NCI-H446 treated with DMSO at 0.1 percent for 48 hours (cell line): ENCODE measurements around the gene LRMDA.

Experiments used
- DNase-seq: peaks from one replicate; lab custom pipeline; 2025; lab: John Stamatoyannopoulos, UW

The LRMDA gene

DNA sequence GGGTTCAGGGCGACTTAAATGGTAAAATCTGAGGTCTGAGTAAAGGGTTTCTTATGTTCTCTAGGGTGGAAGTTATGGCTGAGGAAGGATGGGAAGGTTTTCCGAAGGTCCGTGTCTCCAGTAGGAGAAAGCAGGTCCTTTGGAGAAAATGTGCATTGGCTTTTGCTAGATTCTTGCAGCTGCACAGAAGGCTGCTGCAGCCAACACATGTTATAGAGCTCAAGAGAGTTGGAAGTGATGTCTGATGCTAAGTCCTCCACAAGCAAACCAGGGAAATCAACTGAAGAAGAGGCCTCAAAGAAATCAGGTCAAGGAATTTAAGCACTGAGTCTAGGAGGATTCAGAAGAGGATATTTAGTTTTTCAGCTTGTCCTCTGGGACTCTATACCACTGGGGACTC lies 404.6 kb downstream of the LRMDA start:
- DNase-seq = no peak

DNA sequence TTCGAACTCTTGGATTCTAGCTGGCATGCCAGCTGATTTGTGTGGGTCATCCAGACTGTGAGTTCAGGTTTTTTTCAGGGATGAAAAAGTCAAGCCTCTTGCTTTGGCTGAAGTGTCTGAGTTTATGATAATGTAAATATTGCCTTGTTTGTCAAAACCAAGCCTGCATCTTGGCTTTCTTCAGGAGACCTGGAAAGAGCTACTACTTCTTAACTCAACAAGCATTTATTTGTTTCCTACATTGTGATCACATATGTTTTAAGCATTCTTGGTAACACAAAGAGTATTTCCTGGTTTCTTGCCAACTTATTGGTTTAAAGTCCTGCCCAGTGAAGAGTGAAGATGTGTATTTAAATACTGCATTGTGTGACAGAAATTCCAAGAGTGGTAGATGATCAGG lies 407.1 kb downstream of the LRMDA start:
- DNase-seq = no peak

DNA sequence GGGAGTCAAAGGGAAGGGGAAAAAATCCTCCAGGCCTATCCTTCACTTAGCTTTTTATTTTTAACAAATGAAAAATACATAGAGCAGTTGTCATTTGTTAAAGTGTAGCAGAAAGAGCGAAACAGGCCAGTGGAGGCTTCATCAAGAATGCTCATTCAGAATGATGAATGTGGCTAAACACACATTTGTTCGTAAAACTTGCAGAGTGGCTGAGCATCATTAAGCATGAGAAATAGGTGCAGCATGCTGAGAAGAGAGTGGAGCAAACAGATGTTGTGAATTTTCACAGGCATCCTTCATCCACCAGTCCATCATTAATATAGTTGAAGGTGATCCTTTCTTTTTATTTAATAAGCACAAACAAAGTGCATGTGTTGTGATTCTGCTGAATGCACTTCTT lies 407.6 kb downstream of the LRMDA start:
- DNase-seq = no peak

DNA sequence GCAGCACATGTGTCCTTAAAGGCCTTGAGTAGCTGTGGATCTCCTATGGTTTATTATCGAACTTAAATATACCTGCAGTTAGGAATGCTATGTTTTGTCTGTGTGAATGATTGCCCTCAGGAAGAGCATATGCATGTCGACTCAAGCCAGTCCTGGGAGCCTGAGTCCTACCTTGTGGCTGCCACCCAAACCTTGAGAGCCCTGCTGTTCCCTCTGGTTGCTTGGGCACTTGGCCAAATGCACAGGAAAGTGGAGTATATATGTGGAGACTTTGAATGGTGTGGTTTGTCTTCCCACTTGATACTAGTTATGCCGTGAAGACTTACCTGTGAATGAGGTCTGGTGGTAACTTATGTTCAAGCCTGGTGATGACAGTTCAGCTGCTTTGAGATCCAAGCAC lies 409.8 kb downstream of the LRMDA start:
- DNase-seq = no peak

DNA sequence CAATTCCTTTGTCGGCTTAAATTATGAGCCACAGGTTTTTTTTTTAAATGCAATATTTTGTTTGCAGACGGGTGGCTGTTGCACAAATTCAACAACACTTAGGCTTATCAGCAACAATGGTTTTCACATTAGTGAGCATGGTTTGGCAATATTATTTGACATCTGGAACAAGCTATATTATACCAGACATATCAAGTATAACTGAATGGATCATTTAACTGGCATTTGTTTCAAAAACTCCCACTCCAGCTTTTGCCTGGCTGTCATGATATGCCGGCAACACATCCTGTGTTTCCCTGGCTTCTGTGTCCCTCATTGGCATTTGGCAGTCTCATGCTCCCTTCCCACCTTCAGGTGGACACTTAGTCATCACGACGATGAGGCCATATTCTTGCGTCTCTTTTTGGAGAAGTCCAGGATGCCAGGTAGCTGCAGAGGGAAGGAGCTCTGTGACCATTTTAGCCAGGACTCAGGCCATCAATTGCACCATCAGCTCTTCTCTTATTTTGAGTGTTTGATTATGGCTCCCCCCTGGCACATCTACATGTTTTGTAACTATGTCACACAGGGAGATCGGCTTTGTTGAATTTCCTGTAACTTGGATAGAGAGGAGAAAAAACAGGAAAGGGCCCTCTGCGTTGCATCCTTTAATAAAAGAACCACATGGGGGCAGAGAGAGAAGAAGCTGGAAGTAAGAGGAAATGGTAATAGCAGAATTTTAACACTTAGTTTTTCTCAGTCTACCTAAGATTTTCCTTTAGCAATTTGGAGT lies 413.9 kb downstream of the LRMDA start:
- no peak for DNase-seq

DNA sequence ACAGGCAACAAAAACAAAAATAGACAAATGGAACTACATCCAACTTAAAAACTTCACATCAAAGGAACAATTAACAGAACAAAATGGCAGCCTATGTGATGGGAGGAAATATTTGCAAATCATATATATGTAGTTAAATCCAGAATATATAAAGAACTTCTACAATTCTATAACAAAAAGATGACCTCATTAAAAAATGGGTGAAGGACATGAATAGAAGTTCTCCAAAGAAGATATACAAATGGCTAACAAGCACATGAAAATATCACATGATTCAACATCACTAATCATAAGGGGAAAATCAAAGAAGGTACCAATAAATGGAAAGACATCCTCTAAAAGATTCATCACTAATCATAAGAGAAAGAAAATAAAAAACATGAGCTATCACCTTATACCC lies 416.1 kb downstream of the LRMDA start:
- DNase-seq = no peak

DNA sequence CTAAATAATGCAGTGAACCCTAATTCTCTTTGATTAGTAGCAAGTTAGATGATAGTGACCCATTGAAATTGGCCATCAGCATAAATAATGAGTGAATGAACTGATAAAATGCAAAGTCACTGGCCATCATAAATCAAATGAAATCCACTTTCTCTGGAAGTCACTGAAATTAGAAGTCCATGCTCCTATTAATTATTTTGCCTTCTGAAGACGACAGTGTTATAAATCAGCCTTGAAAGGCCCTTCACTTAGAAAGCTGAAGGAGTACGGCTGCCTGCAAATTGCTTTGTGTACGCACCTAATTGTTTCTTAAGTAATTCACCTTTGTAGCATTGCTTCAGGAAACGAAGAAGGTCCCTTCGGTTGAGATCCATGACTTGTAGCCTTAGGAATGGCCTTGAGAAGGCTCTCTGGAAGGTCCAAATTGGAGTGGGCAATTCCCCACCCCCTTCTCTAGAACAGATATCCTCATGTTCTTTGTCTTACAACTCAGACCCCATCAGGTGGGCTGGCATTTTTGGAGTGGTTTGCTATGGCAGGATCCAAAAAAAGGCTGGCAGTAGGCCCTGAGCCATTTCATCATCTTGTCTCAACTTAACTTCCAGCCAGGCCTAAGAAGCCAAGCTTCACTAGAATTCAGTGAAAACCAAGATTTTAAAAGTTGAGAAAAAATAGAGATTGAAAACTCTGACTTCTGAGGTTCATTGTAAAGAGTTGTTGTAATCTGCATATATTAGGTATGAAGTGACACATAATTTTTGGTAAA lies 420.3 kb downstream of the LRMDA start:
- DNase-seq = no peak

DNA sequence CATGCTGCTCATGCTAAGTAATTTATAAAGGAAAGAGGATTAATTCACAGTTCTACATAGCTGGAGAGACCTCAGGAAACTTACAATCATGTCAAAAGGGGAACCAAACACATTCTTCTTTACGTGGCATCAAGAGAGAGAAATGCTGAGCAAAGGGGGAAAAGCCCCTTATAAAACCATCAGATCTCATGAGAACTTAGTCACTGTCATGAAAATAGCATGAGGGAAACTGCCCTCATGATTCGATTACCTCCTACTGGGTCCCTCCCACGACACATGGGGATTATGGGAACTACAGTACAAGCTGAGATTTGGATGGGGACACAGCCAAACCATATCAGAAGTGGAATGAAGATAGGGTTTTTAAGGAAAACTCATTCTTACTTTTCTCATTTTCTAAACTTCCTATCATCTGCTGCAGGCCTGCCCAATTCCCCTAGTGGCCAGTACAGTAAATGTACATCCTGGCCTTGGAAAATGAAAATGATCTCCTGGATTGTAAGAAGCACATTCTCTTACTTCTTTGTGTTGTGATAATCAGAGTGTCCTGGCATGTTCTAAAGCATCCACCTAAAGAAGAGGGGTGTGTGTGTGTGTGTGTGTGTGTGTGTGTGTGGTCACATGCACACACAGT lies 421.5 kb downstream of the LRMDA start:
- DNase-seq = no peak

DNA sequence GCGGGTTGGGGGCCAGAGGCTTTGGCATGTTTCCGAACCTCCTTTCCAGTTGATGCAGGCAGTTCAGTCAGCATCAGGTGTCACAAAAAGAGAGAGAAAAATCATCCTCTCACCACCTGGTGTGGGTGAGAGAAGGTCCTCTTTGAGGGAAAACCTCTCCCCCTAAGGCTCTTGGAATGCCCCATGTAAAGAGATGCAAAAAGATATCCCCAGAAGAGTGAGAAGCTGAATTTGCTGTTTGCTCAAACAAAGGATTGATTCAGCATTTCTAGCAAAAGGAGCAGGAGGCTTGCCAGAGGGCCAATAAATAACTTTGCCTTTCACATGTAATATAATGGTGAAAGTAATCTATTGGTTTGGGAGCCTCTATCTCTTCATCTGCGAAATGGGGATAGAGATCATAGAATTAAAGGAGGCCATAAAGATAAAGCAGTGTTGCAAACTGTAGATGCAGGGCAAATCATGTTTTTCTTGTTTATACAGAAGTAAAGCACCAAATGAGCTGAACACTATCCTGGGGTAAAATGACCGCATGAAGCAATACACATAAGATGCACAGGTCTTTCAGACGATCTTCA lies 425.9 kb downstream of the LRMDA start:
- no peak for DNase-seq

DNA sequence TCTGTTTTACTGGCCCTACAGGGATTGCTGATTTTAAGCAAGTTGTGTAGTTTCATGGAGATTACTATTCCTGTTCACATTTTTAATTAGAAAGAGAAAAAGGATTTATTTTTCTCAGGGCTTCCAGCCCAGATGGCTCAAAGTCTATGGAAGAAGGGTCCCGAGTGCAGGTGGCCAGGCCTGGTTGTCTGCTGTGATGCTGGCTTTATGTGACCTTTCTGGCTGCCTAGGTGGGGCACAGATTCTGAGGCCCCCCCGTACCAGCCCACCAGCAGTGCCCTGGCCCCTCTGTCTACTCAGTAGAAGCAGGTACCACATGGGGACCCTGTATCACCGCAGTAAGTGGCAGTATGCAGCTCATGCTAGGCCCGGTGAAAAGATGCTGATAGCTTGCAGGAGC lies 426.5 kb downstream of the LRMDA start:
- no peak for DNase-seq

DNA sequence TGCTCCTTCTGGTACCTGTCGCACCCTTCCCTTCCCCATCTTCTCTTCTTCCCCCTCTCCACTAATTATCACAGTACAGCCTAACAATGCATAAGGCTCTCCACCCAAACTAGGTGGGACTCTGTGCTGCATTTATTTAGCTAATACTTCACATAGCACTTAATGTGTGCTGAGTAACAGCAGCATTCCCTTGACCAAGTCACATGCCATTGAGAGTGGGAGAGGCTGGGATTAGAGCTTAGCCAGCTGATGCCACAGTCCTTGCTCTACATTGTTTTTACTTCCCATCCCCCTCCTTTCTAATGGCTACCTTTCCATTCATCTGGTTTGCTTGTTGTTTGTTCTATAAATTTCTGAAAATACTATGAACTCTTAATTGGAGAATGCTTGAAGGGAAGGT lies 426.9 kb downstream of the LRMDA start:
- no peak for DNase-seq

DNA sequence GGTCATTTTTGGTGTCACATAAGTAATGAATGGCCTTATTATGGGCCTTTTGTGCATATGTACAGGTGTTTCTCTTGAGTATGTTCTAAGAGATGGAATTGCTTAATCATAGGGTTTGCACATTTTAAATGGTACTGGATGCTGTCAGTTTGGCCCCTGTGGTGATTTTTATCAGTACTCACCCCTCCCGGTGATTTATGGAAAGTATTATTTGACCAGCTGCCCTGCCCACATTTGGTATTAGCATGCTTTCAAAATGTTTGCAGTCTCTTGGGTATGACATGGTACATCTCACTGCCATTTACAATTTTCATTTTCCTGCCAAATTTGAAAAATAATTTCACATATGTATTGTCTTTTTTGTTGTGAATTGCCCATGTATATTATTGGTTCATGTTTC lies 427.7 kb downstream of the LRMDA start:
- no peak for DNase-seq

DNA sequence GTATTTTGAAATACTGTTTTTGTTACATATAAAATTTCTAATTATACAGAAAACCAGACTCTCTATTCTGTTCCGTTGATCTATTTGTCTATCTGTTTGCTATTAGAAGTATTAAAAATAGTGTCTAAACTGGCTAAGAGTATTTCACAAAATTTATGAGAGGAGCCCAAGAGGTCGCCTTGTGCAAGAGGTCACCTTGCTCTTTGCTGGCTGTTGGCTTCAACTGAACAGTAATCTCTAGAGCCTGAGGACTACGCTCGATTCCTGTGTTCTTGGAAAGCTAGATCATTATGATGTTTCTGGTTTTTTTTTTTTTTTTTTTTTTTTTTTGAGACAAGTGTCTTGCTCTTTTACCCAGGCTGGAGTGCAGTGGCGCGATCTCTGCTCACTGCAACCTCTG lies 428.6 kb downstream of the LRMDA start:
- no peak for DNase-seq

DNA sequence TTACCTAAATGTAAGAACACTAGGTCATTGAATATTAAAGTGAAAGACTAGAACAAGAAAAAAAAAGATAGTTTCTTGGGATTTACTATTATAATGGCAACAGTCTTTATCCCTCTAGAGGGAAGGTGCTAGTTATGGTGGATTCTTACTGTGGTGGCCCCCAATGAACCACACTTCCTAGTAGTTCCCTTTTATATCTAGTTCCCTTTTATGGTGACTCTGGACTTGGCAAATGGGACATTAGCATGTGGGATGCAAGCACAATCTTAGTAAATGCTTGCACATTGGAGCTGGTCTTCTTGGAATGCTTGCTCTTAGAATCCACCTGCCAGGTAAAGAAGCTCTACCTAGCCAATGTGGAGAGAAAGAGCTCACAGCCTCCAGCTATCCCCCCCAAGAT lies 430.2 kb downstream of the LRMDA start:
- DNase-seq = no peak

DNA sequence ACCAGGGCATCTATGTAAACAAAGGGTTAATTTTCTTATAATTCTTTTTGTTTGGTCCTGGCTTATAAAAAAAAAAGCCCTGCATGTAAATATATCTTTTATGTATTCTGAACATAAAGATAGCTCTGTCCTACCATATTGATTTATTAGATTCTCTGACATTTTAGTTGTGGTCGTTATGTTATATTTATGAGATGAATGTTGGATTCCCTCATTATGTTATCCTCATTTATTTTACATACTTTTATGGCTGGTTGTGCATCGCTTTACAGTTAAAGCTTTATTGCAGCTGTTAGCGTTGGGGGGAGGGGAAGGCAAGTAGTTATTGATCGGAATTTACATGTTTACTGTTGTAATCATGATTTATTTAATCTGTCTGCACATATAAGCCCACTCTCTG lies 431.5 kb downstream of the LRMDA start:
- DNase-seq = no peak

DNA sequence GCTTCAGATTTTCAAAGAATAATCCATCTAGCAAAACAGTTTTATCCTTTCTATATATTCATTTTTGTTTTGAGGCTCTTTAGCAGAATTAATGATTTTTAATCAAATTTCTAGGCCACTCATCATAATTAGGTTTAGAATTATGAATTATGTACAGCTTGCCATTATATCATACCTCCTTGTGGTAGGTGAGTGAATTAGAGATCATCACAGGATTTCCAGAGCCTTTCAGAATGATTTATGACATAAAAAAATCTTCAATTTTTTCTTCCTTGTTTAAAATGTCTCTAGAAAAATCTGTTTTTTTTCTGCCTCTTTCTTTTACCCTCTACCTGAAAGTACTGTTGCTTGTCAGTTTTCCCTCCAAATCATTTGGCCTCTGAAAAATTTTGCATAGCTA lies 433.3 kb downstream of the LRMDA start:
- no peak for DNase-seq

DNA sequence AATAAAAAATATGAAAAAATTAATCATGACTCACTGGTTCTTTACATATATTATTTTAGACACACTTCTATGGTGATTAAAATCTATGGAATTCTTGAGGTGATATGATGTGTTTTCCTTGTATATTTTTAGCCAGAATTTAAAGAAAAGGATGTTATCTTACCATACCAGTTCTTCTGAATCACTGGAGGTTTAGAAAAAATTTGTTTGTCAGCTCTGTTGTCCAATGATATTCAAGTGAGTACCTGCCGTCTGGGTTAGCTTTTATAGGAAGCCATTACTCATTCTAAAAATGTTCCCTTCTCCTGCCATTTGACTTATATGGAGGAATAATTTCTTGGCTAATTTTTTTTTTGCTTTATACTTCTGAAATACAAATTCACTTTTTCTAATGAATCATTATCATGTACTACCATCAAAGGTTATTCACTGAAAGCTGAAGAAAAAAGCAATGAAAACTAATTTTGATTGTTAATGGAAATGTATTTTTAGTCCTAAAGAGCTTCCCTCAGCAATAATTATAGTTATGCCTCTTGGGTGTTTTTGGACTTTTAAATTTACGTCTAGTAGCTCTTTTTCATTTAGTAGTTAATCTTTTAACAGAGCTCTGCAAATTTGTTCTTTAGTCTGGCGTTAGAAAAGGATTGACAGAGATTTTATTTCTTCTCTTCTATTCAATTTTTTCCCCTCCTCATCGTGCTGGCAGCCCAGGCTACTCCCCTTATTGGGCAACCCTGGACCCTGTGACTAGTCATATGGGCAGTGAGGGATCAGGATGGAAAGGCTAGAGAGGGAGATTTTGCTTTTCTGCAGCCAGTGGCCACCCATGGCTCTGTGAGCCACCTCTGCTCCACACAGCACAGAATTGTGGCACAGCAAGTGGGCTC lies 434.2 kb downstream of the LRMDA start:
- no peak for DNase-seq

DNA sequence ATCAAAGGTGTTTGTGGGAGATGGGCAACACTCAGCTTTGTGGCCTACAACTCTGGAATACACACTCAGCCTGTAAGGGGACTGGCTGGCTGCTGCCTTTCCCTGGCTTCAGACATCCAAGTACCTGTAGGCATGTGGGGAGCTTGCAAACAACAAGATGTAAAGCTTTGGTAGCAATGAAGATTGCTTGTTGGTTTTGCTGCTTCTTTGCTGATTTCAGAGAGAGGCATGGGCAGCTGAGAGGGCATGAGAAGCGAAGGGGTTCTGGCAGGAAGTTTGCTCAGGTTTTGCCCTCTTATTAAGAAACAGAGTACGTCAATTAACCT lies 434.8 kb downstream of the LRMDA start:
- DNase-seq = no peak

DNA sequence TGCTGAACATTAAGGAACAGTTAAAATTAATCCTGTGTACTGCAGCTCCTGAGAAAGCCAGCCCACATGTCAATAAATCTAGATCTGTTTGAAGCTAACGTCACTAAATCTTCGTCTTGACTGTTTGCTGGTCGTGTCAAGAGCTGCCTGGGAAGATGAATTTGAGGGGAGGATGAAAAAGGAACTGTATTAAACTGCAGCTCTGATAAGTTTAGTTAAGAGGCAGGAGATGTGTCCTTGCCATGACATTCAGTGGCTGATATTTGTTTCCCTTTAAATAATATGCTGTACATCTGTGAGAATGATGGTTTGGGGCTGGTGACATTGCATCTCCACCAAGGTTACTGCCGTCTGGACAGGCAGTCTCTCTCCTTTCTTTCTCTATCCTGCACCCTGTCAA lies 435.3 kb downstream of the LRMDA start:
- DNase-seq = no peak

DNA sequence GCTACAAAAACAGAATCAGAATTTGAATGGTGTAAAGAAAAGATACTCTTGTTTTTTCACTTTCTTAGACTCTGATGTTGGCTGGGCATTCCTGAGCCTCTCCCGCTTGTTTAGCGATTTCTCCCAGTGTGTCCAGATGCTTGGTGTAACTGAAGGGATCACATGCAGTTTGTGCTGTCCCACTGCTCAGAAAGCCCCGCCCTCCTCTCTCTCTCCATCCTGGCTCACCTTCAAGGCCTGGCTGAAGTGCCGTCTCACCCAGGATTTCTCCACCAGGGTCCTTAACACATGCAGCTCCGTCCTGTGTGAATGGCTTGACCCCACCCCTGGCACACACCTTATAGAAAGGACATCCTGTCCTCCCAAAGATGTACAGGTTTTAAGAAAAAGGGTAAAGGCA lies 437.1 kb downstream of the LRMDA start:
- DNase-seq = no peak

DNA sequence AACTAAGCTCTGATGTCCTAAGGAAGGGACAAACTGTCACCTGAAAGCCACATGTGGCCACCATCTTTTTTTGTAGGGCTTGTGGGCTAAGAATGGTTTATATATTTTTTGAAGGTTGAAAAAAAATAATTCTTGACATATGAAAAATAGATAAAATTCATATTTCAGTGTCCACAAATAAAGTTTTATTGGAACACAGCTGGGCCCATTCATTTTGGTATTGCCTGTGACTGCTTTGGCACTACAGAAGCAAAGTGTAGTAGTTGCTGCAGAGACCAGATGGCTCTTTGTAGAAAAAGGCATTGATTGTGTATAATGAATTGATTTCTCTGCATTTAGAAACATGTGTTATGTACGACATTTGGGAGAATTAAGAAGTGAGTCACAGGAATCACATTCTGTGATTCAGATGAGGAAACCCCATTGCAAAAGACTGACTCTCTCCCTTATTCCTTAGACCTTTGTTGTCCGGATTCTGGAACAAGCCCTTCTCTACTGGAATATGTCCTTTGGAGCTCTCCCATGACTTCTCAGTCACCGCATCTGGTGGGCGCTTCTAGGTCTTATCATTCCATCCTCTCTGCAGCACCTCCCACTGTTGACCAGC lies 438.7 kb downstream of the LRMDA start:
- no peak for DNase-seq

DNA sequence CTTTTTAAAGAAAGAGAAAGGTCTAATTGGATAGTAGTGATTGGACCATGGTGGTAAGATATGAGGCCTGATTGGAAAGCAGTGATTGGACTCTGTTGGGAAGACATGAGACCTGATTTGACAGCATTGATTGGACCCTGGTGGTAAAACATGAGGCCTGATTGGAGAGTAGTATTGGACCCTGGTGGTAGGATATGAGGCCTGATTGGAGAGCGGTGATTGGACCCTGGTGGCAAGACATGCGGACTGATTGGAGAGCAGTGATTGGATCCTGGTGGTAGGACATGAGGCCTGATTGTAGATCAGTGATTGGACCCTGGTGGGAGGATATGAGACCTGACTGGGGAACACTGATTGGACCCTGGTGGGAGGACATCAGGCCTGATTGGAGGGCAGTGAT lies 444.3 kb downstream of the LRMDA start:
- no peak for DNase-seq
